Muscle of leg (tissue), 11 donors: ENCODE data around the gene TCP11L2. TPM values are rescaled to one million over a fixed set of nuclear protein-coding genes. Genes with fewer than 3 reads are reported as not detected.

ENCODE experiments used
- DNase-seq: peaks from one replicate; pipeline ENCODE4 v3.0.0; 2013
- H3K27ac ChIP-seq: one replicate; pipeline ENCODE4 v1.5.1; 2013; ENCODE audit warnings: mild to moderate bottlenecking, low read length, control low read depth
- H3K27me3 ChIP-seq: one replicate; pipeline ENCODE4 v1.6.1; 2013; ENCODE audit warnings: low read length; ENCODE audit not compliant: control insufficient read depth, insufficient read depth
- H3K36me3 ChIP-seq: one replicate; pipeline ENCODE4 v1.6.1; 2013; ENCODE audit warnings: low read length; ENCODE audit not compliant: control insufficient read depth, insufficient read depth
- H3K4me1 ChIP-seq: one replicate; pipeline ENCODE4 v1.6.1; 2013; ENCODE audit warnings: low read length; ENCODE audit not compliant: control insufficient read depth, insufficient read depth
- H3K4me3 ChIP-seq: one replicate; pipeline ENCODE4 v1.5.1; 2013; ENCODE audit warnings: low read length, control low read depth
- H3K9me3 ChIP-seq: replicated peaks from 2 replicates; pipeline ENCODE4 v1.6.1; 2013; ENCODE audit warnings: low read depth, low read length; ENCODE audit not compliant: control insufficient read depth
- WGBS: methylation state at CpG from one replicate; pipeline ENCODE4 v1.1.5; 2013; ENCODE audit warnings: missing lambda C conversion rate; ENCODE audit not compliant: insufficient coverage; 5-methylcytosine and 5-hydroxymethylcytosine counted together
- polyA plus RNA-seq, 8 donors: library from polyadenylated mRNA; unstranded; fragments of 120-200 nt; gene quantifications; one replicate each; pipeline versions ENCODE4 v1.2.1 to v1.2.3, GENCODE V29; 2013; ENCODE audit warnings: inconsistent platforms in 1 of 8, low replicate concordance in 1 of 8; ENCODE audit not compliant: insufficient read length in 8 of 8, insufficient read depth in 1 of 8
- total RNA-seq: library from RNA; stranded (reverse); fragments of 120-200 nt; gene quantifications from one replicate; pipeline ENCODE4 v1.2.4, GENCODE V29; 2013

Gene TCP11L2
- total and polyA plus RNA-seq, 9 donors: 6.7 to 17.1 (median 8.6) TPM

GRCh38 chr12:106386813-106387535, 84.4 kb downstream of the TCP11L2 start:
- Histone ChIP-seq H3K4me3 (no peak overlapping the region), H3K9me3 (peaks cover 8% of the 10 kb centered on the region), H3K4me1 (no peaks in the 10 kb centered on the region), H3K36me3 (peaks cover 19% of the 10 kb centered on the region), H3K27me3 (no peaks in the 10 kb centered on the region), H3K27ac (no peak overlapping the region)
- DNase-seq: no peak
- WGBS: 100% methylated on average over 2 of the region's 5 CpGs

DNA sequence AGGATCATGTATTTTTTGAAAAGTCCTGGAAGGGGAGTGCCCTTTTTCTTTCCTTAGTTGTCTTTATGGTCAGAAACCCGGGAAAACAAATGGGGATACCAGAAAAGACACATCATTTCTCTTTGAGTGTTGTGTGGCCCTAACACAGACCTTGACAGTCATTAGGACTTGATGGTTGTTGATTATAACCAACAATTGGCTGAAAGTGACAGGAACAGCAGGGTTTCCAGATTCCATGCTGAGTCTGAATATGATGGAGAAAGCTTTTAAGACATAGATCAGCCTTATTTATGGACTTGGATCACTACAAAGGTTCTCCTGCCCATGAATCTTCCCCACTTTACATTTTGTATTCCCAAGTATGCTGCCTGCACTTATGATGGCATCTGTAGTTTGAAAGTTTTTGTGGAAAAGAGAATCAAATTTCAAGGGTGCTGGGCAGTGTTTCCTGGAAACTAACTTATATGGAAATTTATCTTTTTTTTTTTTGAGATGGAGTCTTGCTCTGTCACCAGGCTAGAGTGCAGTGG, 85.4 kb downstream of the TCP11L2 start:
- DNase-seq: no peak
- no CpG with 5 or more reads among the region's 1 CpG for WGBS
- no peak overlapping the region for H3K27ac ChIP-seq
- H3K36me3 ChIP-seq: peaks cover 13% of the 10 kb centered on the region
- no peaks in the 10 kb centered on the region for H3K4me1 ChIP-seq
- H3K4me3 ChIP-seq: no peak overlapping the region
- no peaks in the 10 kb centered on the region for H3K27me3 ChIP-seq
- H3K9me3 ChIP-seq: no peaks in the 10 kb centered on the region

DNA sequence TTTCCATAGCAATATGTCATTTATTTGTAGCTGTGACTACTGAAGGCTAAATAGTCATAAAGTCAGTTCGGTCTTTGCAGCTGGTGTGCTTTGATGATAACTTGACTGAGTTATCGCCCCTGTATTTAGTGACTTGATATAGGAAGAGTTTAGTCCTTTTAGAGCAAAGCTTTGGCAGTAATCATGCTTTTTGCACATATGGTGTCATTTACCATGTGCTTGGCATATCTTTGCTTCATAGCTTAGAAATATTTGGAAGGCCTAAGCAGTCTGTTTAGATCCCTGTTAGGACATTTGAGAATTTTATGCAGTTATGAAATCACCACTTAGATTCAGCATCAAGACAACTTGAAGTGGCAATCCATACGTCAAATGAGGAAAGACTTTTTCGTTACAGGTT, 86.6 kb downstream of the TCP11L2 start:
- DNase-seq: peak; percentile 62
- H3K4me1 ChIP-seq: no peaks in the 10 kb centered on the region
- H3K27ac ChIP-seq: no peak overlapping the region
- no peak overlapping the region for H3K4me3 ChIP-seq
- peaks cover 15% of the 10 kb centered on the region for H3K36me3 ChIP-seq
- no peaks in the 10 kb centered on the region for H3K9me3 ChIP-seq
- H3K27me3 ChIP-seq: no peaks in the 10 kb centered on the region
- WGBS: no CpG with 5 or more reads among the region's 4 CpGs

DNA sequence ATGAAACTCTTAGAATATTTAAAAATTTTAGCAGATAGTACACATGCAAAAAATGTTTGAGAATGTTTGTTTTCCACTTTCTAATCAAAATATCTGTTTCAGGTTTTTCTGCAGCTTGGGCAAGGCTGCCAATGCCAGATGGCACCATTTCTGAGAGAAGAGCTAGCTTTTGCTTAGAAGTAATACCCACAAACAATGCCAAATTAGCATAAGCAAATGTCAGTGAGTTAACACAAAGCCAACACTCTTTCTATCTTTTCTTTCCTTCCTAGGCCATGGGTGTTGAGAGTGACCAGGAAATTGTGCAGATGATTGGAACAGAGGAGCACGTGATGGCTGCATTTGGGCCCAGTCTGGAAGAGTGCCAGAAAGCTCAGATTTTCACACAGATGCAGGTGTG, 90.2 kb downstream of the TCP11L2 start:
- Histone ChIP-seq H3K36me3 (peaks cover 21% of the 10 kb centered on the region), H3K27ac (no peak overlapping the region), H3K4me1 (no peaks in the 10 kb centered on the region), H3K27me3 (no peaks in the 10 kb centered on the region), H3K4me3 (no peak overlapping the region), H3K9me3 (peaks cover 1% of the 10 kb centered on the region)
- no peak for DNase-seq
- WGBS: 75% methylated on average over 1 of the region's 1 CpG

Other genes starting within 250 kb of the TCP11L2 start
- 8.0 TPM for gene NUAK1, start 163.8 kb upstream of the TCP11L2 start, total RNA-seq
- 10 to 100 TPM in 3 of 8 donors, 1 to 10 TPM in 5; 5.8 to 14.0 (median 9.2) TPM for gene NUAK1, start 163.8 kb upstream of the TCP11L2 start, polyA plus RNA-seq
- gene CKAP4, start 54.7 kb upstream of the TCP11L2 start, total RNA-seq: 44.6 TPM
- gene CKAP4, start 54.7 kb upstream of the TCP11L2 start, polyA plus RNA-seq: 100 to 1,000 TPM in 4 of 8 donors, 10 to 100 TPM in 4; 76.1 to 141 (median 94.7) TPM
- 9.8 TPM for gene POLR3B, start 55.0 kb downstream of the TCP11L2 start, total RNA-seq
- 10 to 100 TPM in 7 of 8 donors, 1 to 10 TPM in 1; 8.9 to 13.3 (median 11.8) TPM for gene POLR3B, start 55.0 kb downstream of the TCP11L2 start, polyA plus RNA-seq